CD4-positive, CD25-positive, alpha-beta regulatory T cell (primary cell): ENCODE data around the gene HDAC5. TPM values are rescaled to one million over a fixed set of nuclear protein-coding genes. Genes with fewer than 3 reads are reported as not detected.
A peak's percentile ranks its signal among the peaks of the same experiment; 100 is the strongest.
"Not testable (repeated sequence)": the region's sequence is repeated elsewhere in the genome, so short reads cannot be mapped to it uniquely, and the experiment has no call there.

Experiments used
- ATAC-seq, 2 donors: fragments of 150-1000 bp; cut with Tn5 transposase; one replicate each; pipeline ENCODE4 v1.10.0; 2021; ENCODE audit warnings: low read depth in 2 of 2, moderate number of reproducible peaks in 2 of 2, moderate library complexity in 1 of 2
- DNase-seq, 3 donors: peaks; one replicate each; pipeline versions ENCODE4 v3.0.0 to v3.0.0-alpha.2; 2012 to 2022; ENCODE audit warnings: mixed read lengths in 1 of 3
- H3K27ac ChIP-seq: one replicate; pipeline ENCODE4 v1.7.0; 2013; ENCODE audit warnings: mild to moderate bottlenecking, low read length; ENCODE audit not compliant: insufficient read depth, poor library complexity, severe bottlenecking
- H3K27me3 ChIP-seq: one replicate; pipeline ENCODE4 v1.7.0; 2013; ENCODE audit warnings: low read length; ENCODE audit not compliant: control insufficient read depth, insufficient read depth
- H3K36me3 ChIP-seq: one replicate; pipeline ENCODE4 v1.7.0; 2013; ENCODE audit warnings: mild to moderate bottlenecking, low read length, moderate library complexity; ENCODE audit not compliant: control insufficient read depth, insufficient read depth
- H3K4me1 ChIP-seq: 2 replicates; pipeline ENCODE4 v1.7.0; 2013; ENCODE audit warnings: mild to moderate bottlenecking, low read length; ENCODE audit not compliant: insufficient read depth, control insufficient read depth, poor library complexity, severe bottlenecking
- H3K4me3 ChIP-seq: one replicate; pipeline ENCODE4 v1.7.0; 2013; ENCODE audit warnings: low read depth, mild to moderate bottlenecking, low read length, moderate library complexity
- H3K9me3 ChIP-seq, 2 experiments: 1 replicate in 1 of 2; 2 replicates in 1 of 2; pipeline ENCODE4 v1.7.0; 2013; ENCODE audit warnings: low read length in 2 of 2, mild to moderate bottlenecking in 1 of 2, moderate library complexity in 1 of 2; ENCODE audit not compliant: control insufficient read depth in 2 of 2
- H3K27ac Mint-ChIP-seq, 3 donors: one replicate each; pipeline ENCODE4 v1.8.0; 2020 to 2022; ENCODE audit warnings: mild to moderate bottlenecking in 3 of 3, mixed read lengths in 3 of 3, moderate library complexity in 2 of 3
- H3K27me3 Mint-ChIP-seq: one replicate; pipeline ENCODE4 v1.8.0; 2022; ENCODE audit warnings: mild to moderate bottlenecking, mixed read lengths
- H3K36me3 Mint-ChIP-seq: one replicate; pipeline ENCODE4 v1.8.0; 2020; ENCODE audit warnings: mixed read lengths
- H3K4me1 Mint-ChIP-seq, 4 donors: one replicate each; pipeline ENCODE4 v1.8.0; 2020 to 2022; ENCODE audit warnings: mixed read lengths in 4 of 4, mild to moderate bottlenecking in 1 of 4
- H3K4me3 Mint-ChIP-seq, 4 donors: one replicate each; pipeline ENCODE4 v1.8.0; 2020 to 2022; ENCODE audit warnings: mild to moderate bottlenecking in 4 of 4, mixed read lengths in 4 of 4, moderate library complexity in 3 of 4
- H3K9me3 Mint-ChIP-seq, 7 donors: one replicate each; pipeline ENCODE4 v1.8.0; 2020 to 2022; ENCODE audit warnings: mixed read lengths in 7 of 7, mild to moderate bottlenecking in 3 of 7, moderate library complexity in 2 of 7
- polyA plus RNA-seq, 4 donors: library from polyadenylated mRNA; unstranded; fragments of 300-500 nt; fragmentation: Illumina TruSeq; gene quantifications; one replicate each; pipeline ENCODE4 v1.2.3, GENCODE V29; 2021
- total RNA-seq: library from RNA; stranded (reverse); gene quantifications from one replicate; pipeline ENCODE4 v1.2.3, GENCODE V29; 2022

Gene HDAC5
- total and polyA plus RNA-seq, 5 donors from 2014 or later, result 10.6 to 69.1 (median 15.3) TPM

DNA sequence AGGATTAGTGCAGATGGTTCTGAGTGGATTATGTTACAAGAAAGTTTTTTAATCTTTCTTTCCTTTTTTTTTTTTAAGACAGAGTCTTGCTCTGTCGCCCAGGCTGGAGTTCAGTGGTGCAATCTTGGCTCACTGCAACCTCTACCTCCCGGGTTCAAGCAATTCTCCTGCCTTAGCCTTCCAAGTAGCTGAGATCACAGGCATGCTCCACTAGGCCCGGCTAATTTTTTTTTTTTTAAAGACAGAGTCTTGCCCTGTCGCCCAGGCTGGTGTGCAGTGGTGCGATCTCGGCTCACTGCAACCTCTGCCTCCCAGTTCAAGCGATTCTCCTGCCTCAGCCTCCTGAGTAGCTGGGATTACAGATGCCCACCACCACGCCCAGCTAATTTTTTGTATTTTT lies 20.5 kb upstream of the HDAC5 start:
- Mint-ChIP-seq H3K4me1 (peaks cover 2 to 15% (median 9%) of the 10 kb centered on the region in 4 donors), H3K4me3 (peak overlapping the region in 3 of 4 donors; percentile 38 to 52 (median 44))
- ATAC-seq, H3K9me3 Mint-ChIP-seq, H3K27ac Mint-ChIP-seq, H3K36me3 Mint-ChIP-seq, H3K9me3 ChIP-seq, H3K4me3 ChIP-seq, H3K27me3 ChIP-seq, H3K36me3 ChIP-seq, H3K27ac ChIP-seq, H3K27me3 Mint-ChIP-seq, DNase-seq: not testable (repeated sequence)
- peaks cover 12% of the 10 kb centered on the region for H3K4me1 ChIP-seq

DNA sequence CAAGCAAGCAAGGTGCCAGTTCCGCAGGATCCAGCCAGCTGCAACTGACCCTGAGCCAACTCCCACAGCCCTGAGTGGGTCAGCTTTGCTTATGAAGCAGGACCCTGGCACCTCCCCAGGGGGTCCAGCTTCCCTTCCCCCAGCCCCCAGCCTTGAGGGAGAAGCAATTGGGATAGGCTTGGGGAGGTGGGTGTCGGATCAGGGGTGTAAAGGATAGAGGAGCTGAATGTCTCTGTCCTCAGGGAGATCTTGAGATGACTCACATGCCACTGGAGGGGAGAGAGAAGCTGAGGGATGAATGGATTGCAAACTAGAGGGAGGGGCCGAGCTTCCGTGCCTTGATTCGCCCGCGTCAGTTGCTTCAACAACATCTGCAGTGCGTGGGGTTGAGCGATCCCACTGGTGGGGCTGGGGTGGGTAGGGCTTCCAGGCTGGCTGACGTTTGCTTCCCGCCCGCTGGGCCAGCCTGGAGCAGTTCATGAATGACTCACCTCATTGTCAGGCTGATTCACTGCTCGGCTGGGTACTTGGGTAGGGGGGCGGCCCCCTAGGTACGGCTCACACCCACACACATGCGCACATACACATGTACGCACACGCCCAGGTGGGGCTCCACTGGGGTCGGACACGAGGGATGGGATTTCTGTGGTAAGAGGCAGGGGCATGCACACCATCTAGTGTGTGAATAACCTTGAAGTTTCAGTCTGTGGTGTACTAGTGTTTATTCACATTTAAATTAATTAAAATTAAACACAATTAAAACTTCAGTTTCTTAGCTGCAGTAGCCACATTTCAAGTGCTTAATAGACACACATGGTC lies 14.7 kb upstream of the HDAC5 start:
- Mint-ChIP-seq H3K4me1 (peaks cover 5 to 24% (median 14%) of the 10 kb centered on the region in 4 donors), H3K27me3 (peaks cover 11% of the 10 kb centered on the region), H3K4me3 (peak overlapping the region in 2 of 4 donors; percentile 23 to 44), H3K9me3 (no peaks in the 10 kb centered on the region), H3K36me3 (no peaks in the 10 kb centered on the region), H3K27ac (peak overlapping the region in 1 of 3 donors; percentile 67)
- Histone ChIP-seq H3K27me3 (peaks cover 5% of the 10 kb centered on the region), H3K9me3 (no peaks in the 10 kb centered on the region), H3K36me3 (no peaks in the 10 kb centered on the region), H3K27ac (no peak overlapping the region), H3K4me1 (peaks cover 18% of the 10 kb centered on the region), H3K4me3 (no peak overlapping the region)
- DNase-seq (peak in 2 of 3 donors; percentile 27 to 51), ATAC-seq (peak; percentile 34 to 46)

DNA sequence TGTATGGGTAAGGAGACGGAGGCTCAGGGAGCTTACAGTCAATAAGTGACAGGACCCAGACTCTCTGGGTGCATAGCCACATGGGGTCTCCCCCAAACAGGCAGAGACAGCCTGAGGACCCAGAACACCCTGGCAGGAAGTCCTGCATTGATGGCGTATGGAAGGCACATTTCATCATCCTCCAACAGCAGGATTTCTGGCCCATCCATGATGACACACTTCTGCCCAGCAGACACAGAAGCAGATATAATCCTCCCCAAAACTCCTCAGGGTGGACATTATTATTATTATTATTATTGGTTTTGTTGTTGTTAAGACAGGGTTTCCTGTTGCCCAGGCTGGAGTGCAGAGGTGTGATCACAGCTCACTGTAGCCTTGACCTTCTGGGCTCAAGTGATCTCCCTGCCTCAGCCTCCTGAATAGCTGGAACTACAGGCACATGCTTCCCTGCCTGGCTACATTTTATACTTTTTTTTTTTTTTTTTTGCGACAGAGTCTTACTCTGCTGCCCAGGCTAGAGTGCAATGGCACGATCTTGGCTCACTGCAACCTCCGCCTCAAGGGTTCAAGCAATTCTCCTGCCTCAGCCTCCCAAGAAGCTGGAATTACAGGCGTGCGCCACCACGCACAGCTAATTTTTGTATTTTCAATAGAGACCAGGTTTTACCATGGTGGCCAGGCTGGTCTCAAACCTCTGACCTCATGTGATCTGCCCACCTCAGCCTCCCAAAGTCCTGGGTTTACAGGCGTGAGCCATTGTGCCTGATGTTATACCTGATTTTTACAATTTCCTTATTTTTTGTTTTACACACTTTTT lies 11.5 kb upstream of the HDAC5 start:
- no peak overlapping the region for H3K4me3 ChIP-seq
- peaks cover 5% of the 10 kb centered on the region for H3K27me3 ChIP-seq
- DNase-seq (no peak), ATAC-seq (no peak)
- H3K36me3 ChIP-seq, result no peaks in the 10 kb centered on the region
- Mint-ChIP-seq H3K36me3 (no peaks in the 10 kb centered on the region), H3K27me3 (peaks cover 9% of the 10 kb centered on the region), H3K27ac (no peak overlapping the region), H3K4me1 (peaks cover 0 to 9% (median 7%) of the 10 kb centered on the region in 4 donors), H3K9me3 (no peaks in the 10 kb centered on the region), H3K4me3 (no peak overlapping the region)
- H3K27ac ChIP-seq, result no peak overlapping the region
- H3K9me3 ChIP-seq, result no peaks in the 10 kb centered on the region
- H3K4me1 ChIP-seq, result peaks cover 6% of the 10 kb centered on the region

DNA sequence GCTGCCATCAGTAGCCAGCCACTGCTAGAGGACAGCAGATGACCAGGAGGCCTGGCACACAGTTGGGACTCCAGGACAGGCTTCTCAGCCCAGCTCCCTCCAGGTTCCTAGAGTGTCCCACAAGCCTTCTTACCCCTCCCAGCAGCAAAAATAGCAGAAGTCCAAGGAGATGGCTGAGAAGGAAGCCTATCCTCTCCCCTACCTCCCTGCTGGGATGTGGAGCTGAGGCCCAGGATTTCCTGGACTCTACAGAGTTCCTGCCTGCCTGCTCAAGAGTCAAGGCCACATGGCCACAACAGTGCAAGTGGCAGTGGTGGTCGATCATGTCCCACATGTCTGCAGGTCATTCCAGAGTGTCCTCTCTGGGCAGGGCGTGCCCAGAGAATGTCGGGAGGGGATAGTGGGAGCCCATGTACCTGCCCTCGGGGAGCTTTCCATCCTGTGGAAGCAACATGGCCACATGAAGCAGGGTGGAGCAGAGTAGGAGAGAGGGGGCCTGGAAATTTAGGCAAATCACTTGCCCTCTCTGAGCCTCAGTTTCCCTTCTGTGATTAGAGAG lies 10.6 kb upstream of the HDAC5 start:
- Mint-ChIP-seq H3K4me1 (peaks cover 0 to 9% (median 7%) of the 10 kb centered on the region in 4 donors), H3K9me3 (no peaks in the 10 kb centered on the region), H3K36me3 (no peaks in the 10 kb centered on the region), H3K27ac (no peak overlapping the region), H3K4me3 (no peak overlapping the region), H3K27me3 (peaks cover 9% of the 10 kb centered on the region)
- Histone ChIP-seq H3K27me3 (peaks cover 5% of the 10 kb centered on the region), H3K27ac (no peak overlapping the region), H3K36me3 (no peaks in the 10 kb centered on the region), H3K4me3 (no peak overlapping the region), H3K4me1 (peaks cover 6% of the 10 kb centered on the region), H3K9me3 (no peaks in the 10 kb centered on the region)
- no peak for DNase-seq
- ATAC-seq, result no peak

DNA sequence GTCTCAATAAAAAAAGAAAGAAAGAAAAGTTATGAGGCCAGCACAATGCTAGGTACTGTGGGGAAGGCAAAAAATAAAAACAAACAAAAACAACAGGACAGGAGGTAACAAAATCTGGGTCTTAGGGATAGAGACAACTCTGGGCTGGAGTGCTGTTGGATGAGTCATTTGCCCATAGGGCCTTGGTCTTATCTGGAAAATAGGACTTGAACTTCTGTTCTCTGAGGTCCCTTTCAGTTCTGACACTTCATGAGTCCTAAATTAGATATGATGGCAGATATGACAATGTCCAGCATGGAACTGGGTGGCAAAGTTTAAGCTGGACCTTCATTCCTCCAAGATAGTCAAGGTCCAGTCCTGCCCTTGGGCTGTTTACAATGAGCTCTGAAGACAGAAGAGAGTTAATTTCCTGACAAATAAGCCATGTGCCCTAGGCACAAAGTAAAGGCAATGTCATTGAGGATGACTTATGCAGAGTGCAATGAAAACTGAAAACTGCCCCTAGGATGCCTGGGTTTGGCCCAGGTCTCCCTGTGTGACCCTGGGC lies 8.9 kb upstream of the HDAC5 start:
- Histone ChIP-seq H3K4me3 (no peak overlapping the region), H3K4me1 (no peaks in the 10 kb centered on the region), H3K27ac (no peak overlapping the region), H3K27me3 (no peaks in the 10 kb centered on the region), H3K36me3 (no peaks in the 10 kb centered on the region), H3K9me3 (no peaks in the 10 kb centered on the region)
- H3K27me3 Mint-ChIP-seq, result peaks cover 9% of the 10 kb centered on the region
- H3K9me3 Mint-ChIP-seq, result peaks cover 0 to 2% (median 0%) of the 10 kb centered on the region in 7 donors
- ATAC-seq (no peak), DNase-seq (no peak)
- H3K4me3 Mint-ChIP-seq, result peak overlapping the region in 1 of 4 donors; percentile 47
- no peaks in the 10 kb centered on the region for H3K36me3 Mint-ChIP-seq
- peaks cover 0 to 1% (median under 1%) of the 10 kb centered on the region in 4 donors for H3K4me1 Mint-ChIP-seq
- peak overlapping the region in 1 of 3 donors; percentile 43 for H3K27ac Mint-ChIP-seq

DNA sequence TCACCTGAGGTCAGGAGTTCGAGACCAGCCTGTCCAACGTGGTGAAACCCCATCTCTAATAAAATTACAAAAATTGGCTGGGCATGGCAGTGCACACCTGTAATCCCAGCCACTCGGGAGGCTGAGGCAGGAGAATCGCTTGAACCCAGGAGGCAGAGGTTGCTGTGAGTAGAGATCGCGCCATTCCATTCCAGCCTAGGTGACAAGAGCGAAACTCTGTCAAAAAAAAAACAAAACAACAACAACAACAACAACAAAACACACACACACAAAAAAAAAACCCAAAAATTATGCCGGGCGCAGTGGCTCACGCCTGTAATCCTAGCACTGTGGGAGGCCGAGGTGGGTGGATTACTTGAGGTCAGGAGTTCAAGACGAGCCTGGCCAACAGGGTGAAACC lies 7.9 kb upstream of the HDAC5 start:
- H3K36me3 ChIP-seq, H3K4me1 Mint-ChIP-seq, ATAC-seq, H3K27me3 ChIP-seq, H3K27ac ChIP-seq, H3K9me3 Mint-ChIP-seq, H3K4me1 ChIP-seq, DNase-seq, H3K4me3 ChIP-seq, H3K36me3 Mint-ChIP-seq, H3K4me3 Mint-ChIP-seq, H3K27ac Mint-ChIP-seq, H3K27me3 Mint-ChIP-seq, H3K9me3 ChIP-seq: not testable (repeated sequence)

DNA sequence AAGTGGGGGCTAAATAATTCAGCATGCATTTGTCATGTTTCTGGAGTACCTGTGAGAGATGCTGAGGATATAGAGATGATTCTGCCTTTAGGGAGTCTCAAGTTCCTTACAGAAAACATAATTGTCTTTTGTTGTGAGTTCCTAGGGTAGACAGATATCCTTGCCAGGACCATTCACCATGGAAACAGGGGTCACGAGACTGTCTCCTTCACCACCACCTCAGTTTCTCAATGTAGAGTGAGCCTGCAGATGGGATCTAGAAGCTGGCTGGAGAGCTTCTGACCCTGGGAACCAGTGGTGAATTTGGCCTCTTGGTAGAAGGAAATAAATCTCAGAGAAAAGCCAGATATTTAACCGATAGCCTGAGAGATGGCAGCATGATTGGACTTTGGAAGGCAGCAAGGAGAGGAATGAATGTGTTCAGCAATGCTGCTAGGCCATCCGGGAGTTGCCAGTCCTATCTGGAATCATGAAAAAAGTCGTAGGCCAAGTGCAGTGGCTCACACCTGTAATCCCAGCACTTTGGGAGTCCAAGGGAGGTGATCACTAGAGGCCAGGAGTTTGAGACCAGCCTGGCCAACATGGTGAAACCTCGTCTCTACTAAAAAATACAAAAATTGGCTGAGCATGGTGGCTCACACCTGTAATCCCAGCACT lies 7.4 kb upstream of the HDAC5 start:
- Mint-ChIP-seq H3K4me3 (no peak overlapping the region), H3K27me3 (peaks cover 9% of the 10 kb centered on the region), H3K27ac (no peak overlapping the region), H3K4me1 (no peaks in the 10 kb centered on the region), H3K36me3 (no peaks in the 10 kb centered on the region), H3K9me3 (peaks cover 0 to 2% (median 0%) of the 10 kb centered on the region in 7 donors)
- no peaks in the 10 kb centered on the region for H3K4me1 ChIP-seq
- no peaks in the 10 kb centered on the region for H3K27me3 ChIP-seq
- H3K9me3 ChIP-seq, result no peaks in the 10 kb centered on the region
- no peaks in the 10 kb centered on the region for H3K36me3 ChIP-seq
- no peak for DNase-seq
- ATAC-seq, result no peak
- H3K27ac ChIP-seq, result no peak overlapping the region
- no peak overlapping the region for H3K4me3 ChIP-seq
